ENCODE results near the gene VPS51.

- TF ChIP-seq, protein P1, sequence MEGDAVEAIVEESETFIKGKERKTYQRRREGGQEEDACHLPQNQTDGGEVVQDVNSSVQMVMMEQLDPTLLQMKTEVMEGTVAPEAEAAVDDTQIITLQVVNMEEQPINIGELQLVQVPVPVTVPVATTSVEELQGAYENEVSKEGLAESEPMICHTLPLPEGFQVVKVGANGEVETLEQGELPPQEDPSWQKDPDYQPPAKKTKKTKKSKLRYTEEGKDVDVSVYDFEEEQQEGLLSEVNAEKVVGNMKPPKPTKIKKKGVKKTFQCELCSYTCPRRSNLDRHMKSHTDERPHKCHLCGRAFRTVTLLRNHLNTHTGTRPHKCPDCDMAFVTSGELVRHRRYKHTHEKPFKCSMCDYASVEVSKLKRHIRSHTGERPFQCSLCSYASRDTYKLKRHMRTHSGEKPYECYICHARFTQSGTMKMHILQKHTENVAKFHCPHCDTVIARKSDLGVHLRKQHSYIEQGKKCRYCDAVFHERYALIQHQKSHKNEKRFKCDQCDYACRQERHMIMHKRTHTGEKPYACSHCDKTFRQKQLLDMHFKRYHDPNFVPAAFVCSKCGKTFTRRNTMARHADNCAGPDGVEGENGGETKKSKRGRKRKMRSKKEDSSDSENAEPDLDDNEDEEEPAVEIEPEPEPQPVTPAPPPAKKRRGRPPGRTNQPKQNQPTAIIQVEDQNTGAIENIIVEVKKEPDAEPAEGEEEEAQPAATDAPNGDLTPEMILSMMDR (IDR thresholded peaks at IDR 0.05; ENCODE audit: low read depth, low read length), result no peak
- no peak for TF ChIP-seq MYC (IDR thresholded peaks at IDR 0.05; ENCODE audit: low read depth, low read length)
- TF ChIP-seq, protein P2, sequence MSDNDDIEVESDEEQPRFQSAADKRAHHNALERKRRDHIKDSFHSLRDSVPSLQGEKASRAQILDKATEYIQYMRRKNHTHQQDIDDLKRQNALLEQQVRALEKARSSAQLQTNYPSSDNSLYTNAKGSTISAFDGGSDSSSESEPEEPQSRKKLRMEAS (IDR thresholded peaks at IDR 0.05; ENCODE audit: low read depth, low read length), result no peak
- TF ChIP-seq POLR2A (IDR thresholded peaks at IDR 0.05; ENCODE audit: extremely low read depth, insufficient read length), result no peak
Observed at GRCh38 chr11:65125197-65126056, 29.4 kb downstream of the VPS51 start.

Measured in NB4 (cell line).